HG03378 (cell line): Measurements from ENCODE around the gene IGSF11.

ENCODE experiments used
- ATAC-seq: cut with Tn5 transposase; IDR thresholded peaks from one replicate; pipeline ENCODE4 v1.9.1; 2021; ENCODE audit warnings: mild to moderate bottlenecking, moderate library complexity; ENCODE audit not compliant: unreplicated experiment

Gene IGSF11

DNA sequence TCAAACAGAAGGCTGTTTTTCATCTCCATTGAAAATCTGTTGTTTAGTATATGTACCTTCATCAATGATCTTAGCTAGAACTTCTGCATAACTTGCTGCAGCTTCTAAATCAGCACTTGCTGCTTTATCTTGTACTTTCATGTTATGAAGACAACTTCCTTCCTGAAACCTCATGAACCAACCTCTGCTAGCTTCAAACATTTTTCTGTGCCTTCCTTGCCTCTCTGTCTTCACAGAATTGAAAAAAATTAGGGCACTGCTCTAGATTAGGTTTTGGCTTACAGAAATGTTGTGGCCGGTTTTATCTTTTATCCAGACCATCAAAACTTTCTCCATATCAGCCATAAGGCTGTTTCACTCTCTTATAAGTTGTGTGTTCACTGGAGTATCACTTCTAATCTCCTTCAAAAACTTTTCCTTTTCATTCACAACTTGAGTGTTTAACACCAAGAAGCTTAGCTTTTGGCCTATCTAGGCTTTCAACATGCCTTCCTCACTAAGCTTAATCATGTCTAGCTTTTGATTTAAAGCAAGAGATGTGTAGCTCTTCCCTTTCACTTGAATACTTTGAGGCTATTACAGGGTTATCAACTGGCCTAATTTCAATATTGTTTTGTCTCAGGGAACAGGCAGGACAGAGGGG is 78.6 kb downstream of the IGSF11 start:
- ATAC-seq: no peak

DNA sequence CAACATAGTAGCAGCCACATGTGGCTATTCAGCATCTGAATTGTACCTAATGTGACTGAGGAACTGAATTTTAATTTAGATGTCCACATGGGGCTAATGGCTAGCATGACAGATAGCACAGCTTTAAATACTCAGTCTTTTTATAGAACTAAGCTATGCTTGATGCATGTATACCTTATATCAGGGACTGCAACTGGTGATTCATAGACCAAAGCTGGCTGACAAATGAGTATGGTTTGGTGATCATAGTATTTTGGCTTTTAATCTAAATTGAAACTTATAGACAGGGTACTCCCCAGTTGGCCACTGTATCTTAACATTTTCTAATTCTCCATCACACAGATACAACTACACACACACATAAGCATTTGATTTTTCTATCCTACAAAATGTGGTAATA is 83.6 kb downstream of the IGSF11 start:
- no peak for ATAC-seq

DNA sequence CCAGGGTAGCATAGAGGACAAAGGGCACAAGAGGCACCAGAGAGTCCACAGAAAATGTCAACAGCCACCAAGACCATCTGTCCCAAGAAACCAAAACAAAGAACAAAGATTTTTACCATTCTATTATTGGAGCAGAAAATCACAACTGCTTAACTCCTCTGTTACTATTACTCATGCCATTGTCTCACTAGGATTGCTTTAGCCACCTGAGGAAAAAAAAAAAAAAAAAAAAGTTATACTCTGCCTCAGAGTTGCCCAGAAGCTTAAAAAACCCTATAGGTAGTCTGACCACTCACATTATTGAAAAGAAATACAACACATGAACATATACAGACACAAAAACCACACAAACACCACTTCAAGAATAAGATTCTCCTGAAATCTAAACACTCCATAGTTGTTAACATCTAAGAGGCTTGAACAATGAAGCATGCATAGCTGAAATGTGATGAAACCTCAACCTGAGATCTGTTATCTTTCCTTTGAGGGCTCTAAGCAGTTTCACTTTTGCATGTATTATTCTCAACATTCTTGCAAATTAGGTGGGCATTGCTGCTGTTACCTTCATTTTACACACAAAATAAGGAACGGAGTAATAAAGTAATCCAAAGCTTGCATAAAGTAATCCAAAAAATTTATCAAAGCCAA is 85.4 kb downstream of the IGSF11 start:
- ATAC-seq: no peak

DNA sequence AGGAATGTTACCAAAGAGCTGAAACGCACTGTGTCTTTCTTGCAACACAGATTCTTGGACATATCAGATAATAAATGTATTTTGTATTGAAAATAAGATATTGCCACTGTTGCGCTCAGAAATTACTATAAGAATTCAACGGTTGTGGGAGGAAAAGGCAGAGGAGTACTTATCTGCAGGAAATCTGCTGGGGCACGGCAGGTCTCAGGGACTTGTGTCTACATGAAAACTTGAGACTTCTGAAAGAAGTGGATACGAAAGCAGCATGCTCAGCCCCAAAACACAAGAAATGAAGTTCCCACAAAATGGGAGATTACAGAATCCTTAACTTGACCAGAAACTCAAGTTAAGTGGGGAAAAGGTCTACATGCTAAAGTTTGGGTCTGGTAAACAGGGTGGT is 86.5 kb downstream of the IGSF11 start:
- ATAC-seq: no peak

DNA sequence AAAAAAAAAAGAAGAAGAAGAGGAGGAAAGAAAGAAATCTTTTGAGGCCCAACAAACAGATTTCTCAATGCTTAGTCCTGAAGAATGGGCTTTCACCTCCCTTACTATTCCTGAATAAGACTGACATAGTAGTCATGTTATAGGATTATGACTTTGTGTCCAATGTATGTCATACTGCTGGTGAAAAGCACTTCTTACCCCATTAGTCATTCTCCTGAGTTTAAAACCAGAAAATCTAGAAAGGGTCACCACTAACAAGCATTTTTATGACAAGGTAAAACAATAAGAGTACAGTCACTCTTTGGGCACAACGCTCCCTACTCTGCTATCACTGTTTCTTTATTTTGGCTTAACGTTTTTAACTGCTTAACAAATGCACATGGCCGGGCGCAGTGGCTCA is 88.2 kb downstream of the IGSF11 start:
- ATAC-seq: no peak

DNA sequence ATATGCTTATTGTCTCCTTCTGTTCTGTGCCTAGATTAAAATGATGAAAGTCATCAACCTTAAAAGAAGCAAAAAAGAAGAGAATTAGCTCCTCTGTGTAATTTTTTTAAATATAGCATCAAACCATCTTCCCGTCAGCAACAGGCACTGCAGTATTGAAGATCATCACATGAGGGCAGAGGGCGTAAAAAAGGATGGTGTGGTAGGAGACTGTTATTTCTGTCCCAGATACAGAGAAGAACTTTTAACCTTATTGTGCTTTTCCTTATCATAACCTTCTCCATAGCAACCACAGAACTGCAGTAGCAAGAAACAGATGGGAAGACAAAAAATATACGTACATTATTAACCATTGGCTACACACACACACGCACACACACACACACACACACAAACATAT is 88.8 kb downstream of the IGSF11 start:
- ATAC-seq: no peak

DNA sequence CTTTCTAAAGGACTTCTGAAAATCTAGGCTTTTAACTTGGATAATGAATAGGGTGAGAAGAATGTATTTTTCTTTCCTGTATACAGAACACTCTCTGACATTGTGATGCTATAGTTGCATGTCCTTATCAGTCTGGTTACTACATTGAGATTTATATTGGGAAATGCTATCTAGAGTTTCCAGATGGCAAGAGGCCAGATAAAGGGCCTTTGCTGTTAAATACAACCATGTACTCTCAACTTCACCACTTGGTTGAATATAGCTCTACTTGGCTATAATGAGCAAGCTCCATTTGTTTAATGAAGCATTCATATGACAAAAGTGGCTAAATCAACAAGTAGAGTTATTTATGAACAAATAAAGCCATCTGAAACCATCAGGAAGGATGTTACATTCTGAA is 91.0 kb downstream of the IGSF11 start:
- ATAC-seq: no peak

GRCh38 chr3:118942671-118943070 is 92.0 kb downstream of the IGSF11 start:
- ATAC-seq: no peak

DNA sequence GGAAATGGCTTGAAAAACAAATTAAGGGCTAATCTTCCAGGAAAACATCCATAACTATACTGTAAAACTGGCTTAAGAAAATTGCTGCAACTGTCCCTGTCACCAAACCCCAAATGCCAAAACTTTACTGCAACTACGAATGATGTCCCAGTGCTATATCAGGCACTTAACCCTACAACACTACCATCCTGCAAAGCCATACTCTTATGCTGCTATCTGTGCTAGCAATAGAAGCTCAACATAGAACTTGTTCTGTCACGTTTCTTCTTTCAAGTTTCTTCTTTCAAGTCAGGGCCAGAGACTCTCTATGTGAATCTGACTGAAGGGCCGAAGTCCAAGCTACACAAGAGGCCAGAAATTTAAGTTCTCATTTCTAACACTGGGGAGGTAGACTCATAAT is 92.5 kb downstream of the IGSF11 start:
- no peak for ATAC-seq

GRCh38 chr3:118941236-118941635 is 93.4 kb downstream of the IGSF11 start:
- no peak for ATAC-seq

DNA sequence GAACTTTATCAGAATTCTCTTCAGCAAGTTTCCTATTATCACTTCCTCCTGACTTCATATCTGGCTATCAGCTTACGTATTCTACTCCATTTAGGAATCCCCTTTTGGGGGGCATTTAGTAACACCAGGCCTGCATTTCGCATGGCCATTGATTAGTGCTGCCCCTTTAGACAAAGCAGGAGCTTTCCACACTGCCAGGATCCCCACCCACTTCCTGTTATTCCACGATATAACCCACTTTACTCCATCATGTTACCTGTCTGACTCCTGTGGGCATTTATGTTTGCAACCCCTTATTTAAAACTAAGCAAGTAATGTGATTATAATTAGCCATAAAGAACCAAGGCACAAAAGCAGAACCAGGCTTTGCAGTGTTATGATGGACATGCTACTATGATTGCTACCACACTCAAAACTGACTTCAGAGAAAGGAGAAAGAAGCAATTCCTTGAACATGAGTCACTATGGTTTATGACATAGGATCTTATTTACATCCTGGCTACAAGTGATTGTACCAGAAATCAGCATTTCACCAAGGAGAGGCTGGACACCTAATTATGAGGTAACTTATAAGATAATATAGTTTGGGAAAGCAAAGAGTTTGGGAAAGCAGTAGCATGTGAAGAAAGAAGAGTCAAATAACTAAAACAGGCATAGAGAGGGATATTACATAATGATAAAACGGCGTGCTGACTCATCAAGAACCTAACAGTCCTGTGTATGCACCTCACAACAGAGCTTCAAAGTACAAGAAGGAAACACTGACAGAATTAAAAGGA is 96.3 kb downstream of the IGSF11 start:
- ATAC-seq: no peak

DNA sequence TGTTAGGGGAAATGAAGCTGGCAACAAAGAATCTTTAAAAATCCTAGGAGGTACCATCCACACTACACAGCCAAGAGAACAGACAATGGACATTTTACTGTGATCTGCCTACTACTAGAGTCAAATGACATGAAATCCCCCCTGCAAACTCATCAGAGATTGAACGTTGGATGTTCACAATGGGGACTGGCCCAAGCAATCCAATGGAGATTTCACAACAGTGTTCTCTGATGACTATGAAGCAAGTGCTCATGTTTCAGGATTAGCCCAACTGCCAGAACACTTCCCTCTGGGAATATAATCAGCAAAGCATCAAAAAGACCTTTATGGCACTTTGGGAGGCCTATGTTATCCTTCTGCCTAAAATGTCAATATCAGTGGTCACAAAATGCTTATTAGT is 97.8 kb downstream of the IGSF11 start:
- ATAC-seq: no peak

DNA sequence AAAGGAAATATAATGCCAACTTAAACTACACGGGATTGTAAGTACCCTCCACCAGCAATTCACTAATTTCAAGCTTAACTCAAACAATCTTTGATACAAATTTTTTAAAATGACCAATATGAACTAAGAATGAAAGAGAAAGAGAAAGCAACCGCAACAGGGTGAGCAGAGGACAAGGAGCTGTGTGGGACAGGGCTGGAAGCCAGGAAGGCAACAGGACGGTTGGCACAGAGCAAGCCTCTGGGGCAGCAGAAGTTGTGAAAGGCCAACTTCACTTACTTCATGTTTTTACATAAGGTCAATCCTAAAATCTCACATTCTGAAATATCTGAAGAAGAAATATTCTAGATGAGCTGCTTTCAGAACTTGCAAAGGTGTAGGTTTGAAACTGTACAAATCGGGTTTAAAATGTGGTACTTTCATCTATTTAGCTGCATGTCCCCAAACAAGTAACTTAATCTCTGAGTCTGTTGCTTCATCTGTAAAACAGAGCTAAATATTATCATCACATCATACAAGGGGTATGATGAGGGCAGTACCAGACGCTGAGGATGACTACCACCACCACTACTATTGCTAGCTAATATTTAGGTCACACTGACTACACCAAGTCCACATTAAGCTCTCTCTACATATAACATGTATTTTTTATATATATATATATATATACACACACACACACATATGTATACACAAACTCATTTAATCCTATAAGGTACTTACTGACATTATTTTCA is 101.7 kb downstream of the IGSF11 start:
- ATAC-seq: no peak

DNA sequence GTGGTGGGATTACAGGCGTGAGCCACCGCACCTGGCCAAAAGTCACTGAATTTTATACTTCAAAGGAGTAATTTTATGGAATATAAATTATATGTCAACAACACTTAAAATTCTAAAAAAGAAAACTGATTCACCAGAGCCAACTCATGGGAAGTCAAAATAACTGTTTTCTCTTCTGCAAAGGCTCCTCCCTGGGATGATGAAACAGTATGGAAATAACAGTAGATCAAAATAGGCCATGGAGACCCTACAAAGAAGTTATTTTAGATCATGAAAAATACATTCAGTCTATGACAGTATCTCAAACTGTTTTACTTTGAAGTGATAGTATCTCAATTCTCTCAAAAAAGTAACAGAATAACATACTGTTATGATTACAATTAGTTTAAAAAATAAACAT is 102.7 kb downstream of the IGSF11 start:
- ATAC-seq: no peak

DNA sequence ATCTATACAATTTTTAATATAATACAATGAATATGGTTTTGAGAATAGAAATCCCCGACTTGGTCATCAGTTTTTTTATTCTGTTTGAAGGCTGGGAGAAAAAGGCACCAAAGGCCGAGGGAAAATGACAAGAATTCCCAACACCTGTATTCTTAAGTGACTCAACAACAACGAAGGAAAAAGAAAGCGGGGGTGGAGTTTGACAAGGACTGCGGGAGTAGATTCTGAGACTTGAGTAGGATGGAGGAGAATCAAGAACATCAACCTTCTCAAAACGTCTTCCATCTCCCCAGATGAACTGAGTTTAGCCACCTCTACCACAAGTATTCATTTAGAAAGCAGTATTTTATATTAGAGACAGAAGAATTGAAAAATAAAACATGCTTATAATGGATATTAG is 107.2 kb downstream of the IGSF11 start:
- no peak for ATAC-seq

DNA sequence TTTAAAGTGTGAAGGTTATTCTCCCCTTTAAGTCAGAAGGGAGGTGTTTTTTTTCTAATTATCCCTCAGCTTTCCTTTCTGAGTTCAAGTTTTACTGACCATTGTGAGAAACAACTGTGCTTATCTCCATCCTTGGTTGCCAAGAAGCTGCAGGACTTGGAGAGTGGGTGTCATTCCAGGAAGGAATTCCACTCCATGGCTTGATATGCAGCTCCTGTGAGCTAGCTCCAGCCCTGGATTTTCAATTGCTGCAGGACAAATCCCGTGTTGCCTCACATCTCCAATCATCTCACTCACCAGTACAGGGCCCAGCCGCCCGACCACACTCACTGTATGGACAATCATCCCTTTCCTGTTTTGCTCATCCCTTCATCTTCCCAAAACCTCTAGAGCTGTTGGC is 122.5 kb downstream of the IGSF11 start:
- ATAC-seq: no peak

DNA sequence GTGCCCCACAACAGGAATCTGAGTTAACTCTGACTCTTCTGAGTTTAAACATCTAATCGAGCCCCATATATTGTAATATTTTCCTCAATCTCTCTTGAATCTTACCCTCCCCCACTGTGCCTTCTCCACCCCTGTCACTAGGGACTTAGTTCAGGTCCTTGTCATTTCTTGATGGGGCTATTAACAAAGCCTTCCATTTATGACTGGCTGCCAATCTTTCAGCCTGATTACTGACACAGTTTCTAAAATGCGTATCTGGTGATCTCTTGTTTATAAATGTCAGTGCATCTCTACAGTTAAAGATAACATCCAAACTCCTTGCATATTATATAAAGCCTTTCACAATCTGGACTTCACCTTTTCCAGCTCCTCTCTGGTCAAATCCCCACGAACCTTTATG is 124.3 kb downstream of the IGSF11 start:
- ATAC-seq: no peak

DNA sequence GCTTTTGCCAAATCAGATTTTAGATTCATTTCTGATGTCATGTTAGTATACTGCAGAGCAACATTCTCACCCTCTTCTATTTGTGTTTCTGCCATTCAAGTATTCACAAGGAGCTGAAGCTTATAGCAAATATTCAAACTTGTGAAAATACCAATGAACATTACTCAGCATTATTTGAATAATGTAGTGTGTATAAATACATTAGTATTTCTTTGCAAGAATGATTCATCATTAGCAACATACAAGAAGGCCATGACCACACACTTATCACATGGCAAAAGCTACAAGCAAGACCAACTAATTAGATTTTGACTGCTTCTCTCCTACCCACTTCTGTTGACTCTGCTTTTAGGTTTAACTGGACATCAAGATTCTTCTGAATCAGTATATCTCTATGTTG is 124.9 kb downstream of the IGSF11 start:
- ATAC-seq: no peak

GRCh38 chr3:118907909-118908308 is 126.7 kb downstream of the IGSF11 start:
- no peak for ATAC-seq

DNA sequence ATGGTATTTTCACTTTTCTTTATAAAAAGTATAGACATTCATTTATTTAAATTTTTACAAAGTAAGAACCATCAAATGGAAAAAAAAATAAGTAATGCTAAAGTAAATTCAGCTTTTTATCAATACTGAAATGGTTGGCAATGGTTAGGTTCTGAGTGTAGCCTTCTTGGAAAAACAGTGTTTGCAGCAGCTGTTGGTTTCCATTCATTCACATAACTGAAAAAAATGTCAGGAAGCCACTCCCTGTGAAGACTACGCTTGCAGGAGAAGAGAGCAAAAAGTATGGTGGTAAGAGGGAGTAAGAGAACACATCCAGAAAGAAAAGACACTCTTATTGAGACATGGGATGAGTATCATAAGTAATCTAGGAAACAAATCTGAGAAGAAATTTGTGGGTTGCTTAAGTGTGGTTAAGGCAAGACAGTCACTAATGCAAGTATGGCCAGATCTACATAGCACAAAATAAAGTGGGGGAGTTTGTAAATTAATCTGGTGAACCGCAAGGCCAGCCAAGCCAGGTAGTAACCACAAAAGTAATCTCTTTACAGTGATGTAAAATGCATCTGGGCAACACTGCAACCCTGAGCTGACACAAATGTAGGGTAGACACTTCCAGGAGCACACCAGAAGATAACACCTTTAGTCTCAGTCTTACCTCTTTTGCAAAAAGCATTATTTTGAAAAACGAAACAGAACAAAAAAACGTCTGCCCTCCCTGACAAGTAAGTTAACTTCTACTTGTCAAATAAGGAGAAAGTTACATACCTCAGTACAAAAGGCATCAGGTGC is 133.7 kb downstream of the IGSF11 start:
- no peak for ATAC-seq

GRCh38 chr3:118890206-118890605 is 144.4 kb downstream of the IGSF11 start:
- ATAC-seq: no peak
